ENCODE data around the gene ZNHIT3. TPM values are rescaled to one million over a fixed set of nuclear protein-coding genes. Genes with fewer than 3 reads are reported as not detected.

Gene ZNHIT3
- total RNA-seq, 6 donors from 2014 or later = 7.7 to 26.0 (median 21.6) TPM

- DNase-seq = no peak
- no peaks in the 10 kb centered on the region for H3K9me3 ChIP-seq
- WGBS, 2 donors = 1% methylated on average over 7 of the region's 38 CpGs; no CpG with 5 or more reads in 1 of the 2 donors
- H3K4me1 ChIP-seq = peaks cover 45 to 52% (median 47%) of the 10 kb centered on the region in 4 donors
- peak; percentile 72 to 80 for ATAC-seq (ENCODE audit: low FRiP score in 2 of 2)
- no peak for TF ChIP-seq CTCF (IDR thresholded peaks at IDR 0.05)
- TF ChIP-seq POLR2AphosphoS5 (IDR thresholded peaks at IDR 0.05) = no peak
- no peak for TF ChIP-seq POLR2A (IDR thresholded peaks at IDR 0.05)
- TF ChIP-seq EP300 (IDR thresholded peaks at IDR 0.05) = no peak
- H3K27me3 ChIP-seq = no peaks in the 10 kb centered on the region
- peak overlapping the region; percentile 84 to 97 (median 94) for H3K4me3 ChIP-seq
- H3K36me3 ChIP-seq = peaks cover 0 to 4% (median 0%) of the 10 kb centered on the region in 4 donors
- peak overlapping the region; percentile 99 to 100 (median 100) for H3K27ac ChIP-seq
These were observed 58.6 kb downstream of the ZNHIT3 start for GRCh38 chr17:36545077-36545464.

Small RNAs within 50 kb of the gene (small RNA-seq; reads per million reads assigned to genes)
- gene RNA5SP439 = 0 reads per million in 4 donors

Other genes starting within 250 kb of the ZNHIT3 start
- gene TBC1D3I, start 222.1 kb upstream of the ZNHIT3 start, total RNA-seq = 1 to 10 TPM in 2 of 6 donors, not detected in 4; 1.4 TPM
- gene TBC1D3G, start 162.8 kb upstream of the ZNHIT3 start, total RNA-seq = 1 to 10 TPM in 1 of 6 donors, not detected in 5; 1.7 TPM
- not detected for gene TBC1D3H, start 98.2 kb upstream of the ZNHIT3 start, total RNA-seq
- gene MYO19, start 48.2 kb downstream of the ZNHIT3 start, total RNA-seq = 100 to 1,000 TPM in 1 of 6 donors, 10 to 100 TPM in 5; 34.8 to 167 (median 49.4) TPM
- 10 to 100 TPM in 2 of 6 donors, 1 to 10 TPM in 2, under 1 TPM in 1, not detected in 1; 0.67 to 11.9 (median 9.3) TPM for gene PIGW, start 48.3 kb downstream of the ZNHIT3 start, total RNA-seq
- 100 to 1,000 TPM in 1 of 6 donors, 10 to 100 TPM in 5; 36.8 to 101 (median 70.0) TPM for gene GGNBP2, start 58.2 kb downstream of the ZNHIT3 start, total RNA-seq
- 1 to 10 TPM; 3.6 to 7.5 (median 4.9) TPM for gene DHRS11, start 105.2 kb downstream of the ZNHIT3 start, total RNA-seq
- gene MRM1, start 114.9 kb downstream of the ZNHIT3 start, total RNA-seq = 1 to 10 TPM; 3.1 to 9.4 (median 8.1) TPM